ENCODE data around the gene RNF123.

DNA sequence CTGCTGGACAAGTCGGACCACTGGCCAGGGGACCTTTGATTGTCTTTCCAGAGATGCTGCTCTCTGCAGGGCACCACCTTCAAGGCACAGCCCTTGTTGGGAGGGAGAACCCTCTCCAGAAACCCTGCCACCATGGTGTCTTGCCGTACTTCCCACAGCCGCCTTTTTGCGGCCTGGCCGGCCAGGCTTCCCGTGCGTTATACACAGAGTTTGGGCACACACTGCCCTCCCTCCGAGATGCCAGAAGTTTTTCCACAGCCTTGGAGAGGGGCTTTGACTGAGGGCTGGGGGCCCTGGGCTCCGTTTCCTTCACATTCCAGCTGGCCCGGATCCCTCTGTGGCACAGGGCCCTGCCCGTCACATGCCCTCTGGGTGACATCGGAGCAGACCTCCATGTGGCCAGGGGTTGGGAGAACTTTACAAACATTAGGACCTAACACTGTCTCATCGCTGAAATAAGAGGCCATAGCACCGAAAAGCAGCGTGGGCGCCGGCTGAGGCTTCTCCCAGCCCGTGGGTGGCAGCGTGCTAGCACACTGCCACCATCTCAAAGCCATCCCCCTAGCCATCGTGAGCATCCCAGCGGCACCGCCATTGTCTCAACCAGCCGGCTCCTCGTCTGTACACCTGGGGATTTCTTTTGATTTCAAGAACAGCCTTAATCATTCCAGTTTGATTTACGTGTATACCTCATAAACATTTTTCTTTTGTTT lies 21.5 kb upstream of the RNF123 start:
- no peak for TF ChIP-seq POLR2A (IDR thresholded peaks at IDR 0.05; ENCODE audit: extremely low read depth, insufficient read length)
- TF ChIP-seq, protein P1, sequence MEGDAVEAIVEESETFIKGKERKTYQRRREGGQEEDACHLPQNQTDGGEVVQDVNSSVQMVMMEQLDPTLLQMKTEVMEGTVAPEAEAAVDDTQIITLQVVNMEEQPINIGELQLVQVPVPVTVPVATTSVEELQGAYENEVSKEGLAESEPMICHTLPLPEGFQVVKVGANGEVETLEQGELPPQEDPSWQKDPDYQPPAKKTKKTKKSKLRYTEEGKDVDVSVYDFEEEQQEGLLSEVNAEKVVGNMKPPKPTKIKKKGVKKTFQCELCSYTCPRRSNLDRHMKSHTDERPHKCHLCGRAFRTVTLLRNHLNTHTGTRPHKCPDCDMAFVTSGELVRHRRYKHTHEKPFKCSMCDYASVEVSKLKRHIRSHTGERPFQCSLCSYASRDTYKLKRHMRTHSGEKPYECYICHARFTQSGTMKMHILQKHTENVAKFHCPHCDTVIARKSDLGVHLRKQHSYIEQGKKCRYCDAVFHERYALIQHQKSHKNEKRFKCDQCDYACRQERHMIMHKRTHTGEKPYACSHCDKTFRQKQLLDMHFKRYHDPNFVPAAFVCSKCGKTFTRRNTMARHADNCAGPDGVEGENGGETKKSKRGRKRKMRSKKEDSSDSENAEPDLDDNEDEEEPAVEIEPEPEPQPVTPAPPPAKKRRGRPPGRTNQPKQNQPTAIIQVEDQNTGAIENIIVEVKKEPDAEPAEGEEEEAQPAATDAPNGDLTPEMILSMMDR (IDR thresholded peaks at IDR 0.05; ENCODE audit: low read depth, low read length), result no peak
- TF ChIP-seq MYC (IDR thresholded peaks at IDR 0.05; ENCODE audit: low read depth, low read length), result no peak

Data from NB4 (cell line).